Ovary (tissue), 3 donors: ENCODE results near the gene MCM3AP.

ENCODE experiments used
- EP300 ChIP-seq: sonication (generic); formaldehyde crosslinking; IDR thresholded peaks from one replicate; pipeline ENCODE4 v1.6.1; 2017; ENCODE audit warnings: antibody characterized with exemption
- POLR2A ChIP-seq: fragments of 450-650 bp; IDR thresholded peaks from one replicate; pipeline ENCODE4 v1.6.1; 2017; ENCODE audit warnings: antibody characterized with exemption, mild to moderate bottlenecking, moderate library complexity
- TF ChIP-seq, protein P1 (sequence below), 3 donors: fragments of 450-650 bp in 2 of 3; fragments of 200-600 bp in 1 of 3; IDR thresholded peaks; one replicate each; pipeline versions ENCODE4 v1.5.1 to v1.8.0; 2016 to 2022; ENCODE audit warnings: antibody characterized with exemption in 3 of 3, mild to moderate bottlenecking in 1 of 3
- donor health status: DM: no; HTN: no; CAD: no.

DNA sequence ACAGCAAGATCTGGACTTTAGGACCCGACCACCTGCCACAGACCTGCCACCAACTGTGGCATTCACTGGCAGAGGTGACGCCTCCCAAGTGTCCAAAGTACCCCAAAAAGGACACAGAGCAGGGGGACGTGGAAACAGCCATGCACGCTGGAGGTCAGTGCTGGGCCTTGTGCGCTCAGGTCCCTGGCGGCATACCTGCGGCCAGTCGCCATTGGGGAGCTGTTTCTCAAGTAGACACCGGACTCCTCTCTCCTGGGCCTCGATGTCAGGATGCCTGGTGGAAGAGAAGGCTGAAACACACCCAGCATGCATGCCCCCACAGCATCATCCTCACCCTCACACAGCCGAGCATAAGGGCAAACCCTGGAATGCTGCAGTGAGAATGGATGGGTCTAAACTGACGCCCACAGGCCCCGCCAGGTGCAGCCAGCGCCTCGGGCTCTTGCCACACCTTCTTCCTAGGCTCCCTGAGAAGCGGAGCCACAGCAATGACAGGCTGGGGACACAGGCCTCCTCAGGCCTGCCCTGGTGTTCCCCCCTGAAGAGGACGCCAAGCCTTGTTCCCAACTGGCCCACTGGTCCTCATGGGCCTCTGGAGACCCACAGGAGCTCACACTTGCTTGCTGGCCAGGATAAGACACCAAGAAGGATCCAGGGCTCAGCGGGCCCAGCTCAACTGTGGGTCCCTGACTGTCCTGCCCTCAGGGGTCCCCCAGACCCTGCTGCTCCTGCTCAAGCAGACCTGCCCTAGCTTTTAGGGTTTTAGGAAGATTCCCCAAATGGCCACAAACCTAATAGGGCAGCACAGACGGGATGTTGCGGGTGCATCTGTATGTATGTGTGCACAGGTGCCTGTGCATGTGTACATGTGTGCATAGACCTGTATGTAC lies 93.5 kb downstream of the MCM3AP start:
- TF ChIP-seq POLR2A = no peak
- TF ChIP-seq, protein P1, sequence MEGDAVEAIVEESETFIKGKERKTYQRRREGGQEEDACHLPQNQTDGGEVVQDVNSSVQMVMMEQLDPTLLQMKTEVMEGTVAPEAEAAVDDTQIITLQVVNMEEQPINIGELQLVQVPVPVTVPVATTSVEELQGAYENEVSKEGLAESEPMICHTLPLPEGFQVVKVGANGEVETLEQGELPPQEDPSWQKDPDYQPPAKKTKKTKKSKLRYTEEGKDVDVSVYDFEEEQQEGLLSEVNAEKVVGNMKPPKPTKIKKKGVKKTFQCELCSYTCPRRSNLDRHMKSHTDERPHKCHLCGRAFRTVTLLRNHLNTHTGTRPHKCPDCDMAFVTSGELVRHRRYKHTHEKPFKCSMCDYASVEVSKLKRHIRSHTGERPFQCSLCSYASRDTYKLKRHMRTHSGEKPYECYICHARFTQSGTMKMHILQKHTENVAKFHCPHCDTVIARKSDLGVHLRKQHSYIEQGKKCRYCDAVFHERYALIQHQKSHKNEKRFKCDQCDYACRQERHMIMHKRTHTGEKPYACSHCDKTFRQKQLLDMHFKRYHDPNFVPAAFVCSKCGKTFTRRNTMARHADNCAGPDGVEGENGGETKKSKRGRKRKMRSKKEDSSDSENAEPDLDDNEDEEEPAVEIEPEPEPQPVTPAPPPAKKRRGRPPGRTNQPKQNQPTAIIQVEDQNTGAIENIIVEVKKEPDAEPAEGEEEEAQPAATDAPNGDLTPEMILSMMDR (IDR thresholded peaks at IDR 0.05) = no peak
- TF ChIP-seq EP300 = no peak
